Activated naive CD8-positive, alpha-beta T cell treated with anti-CD3 and anti-CD28 coated beads for 36 hours (primary cell): Measurements from ENCODE around the gene UBE2G2. TPM values are rescaled to one million over a fixed set of nuclear protein-coding genes. Genes with fewer than 3 reads are reported as not detected.

Source experiments
- DNase-seq: peaks from one replicate; pipeline ENCODE4 v3.0.0; 2021
- H3K27ac Mint-ChIP-seq: one replicate; pipeline ENCODE4 v1.8.0; 2022; ENCODE audit warnings: mild to moderate bottlenecking, moderate library complexity, mixed read lengths
- H3K27me3 Mint-ChIP-seq: one replicate; pipeline ENCODE4 v1.8.0; 2022; ENCODE audit warnings: mild to moderate bottlenecking, mixed read lengths
- H3K36me3 Mint-ChIP-seq: one replicate; pipeline ENCODE4 v1.8.0; 2021; ENCODE audit warnings: mild to moderate bottlenecking, mixed read lengths
- H3K4me1 Mint-ChIP-seq: one replicate; pipeline ENCODE4 v1.8.0; 2021; ENCODE audit warnings: mixed read lengths
- H3K4me3 Mint-ChIP-seq: one replicate; pipeline ENCODE4 v1.8.0; 2022; ENCODE audit warnings: mild to moderate bottlenecking, moderate library complexity, mixed read lengths
- H3K9me3 Mint-ChIP-seq: one replicate; pipeline ENCODE4 v1.8.0; 2022; ENCODE audit warnings: mixed read lengths
- total RNA-seq, 2 experiments: library from RNA; stranded (reverse); gene quantifications; one replicate each; pipeline ENCODE4 v1.2.3, GENCODE V29; 2021

UBE2G2 gene
- total RNA-seq, 2 experiments from 2014 or later: 115 to 124 TPM

DNA sequence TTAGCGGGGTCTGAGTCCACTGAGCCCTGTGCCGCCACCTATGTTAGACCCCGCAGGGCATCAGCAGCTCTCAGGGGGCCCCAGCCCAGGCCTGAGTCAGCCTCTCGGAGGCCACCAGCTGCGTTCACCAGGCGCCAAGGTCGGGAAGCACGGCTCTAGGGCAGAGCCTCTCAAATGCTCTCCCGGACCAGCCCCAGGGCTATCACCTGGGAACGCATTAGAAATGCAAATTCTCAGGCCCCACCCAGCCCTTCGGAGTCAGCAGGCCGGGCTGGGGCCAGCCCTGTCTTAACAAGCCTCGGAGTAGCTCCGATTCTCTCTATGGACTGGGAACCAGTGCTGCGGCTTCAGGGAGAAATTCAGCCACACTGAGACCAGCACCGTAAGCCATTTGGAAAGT, 53.0 kb downstream of the UBE2G2 start:
- no peaks in the 10 kb centered on the region for H3K36me3 Mint-ChIP-seq
- no peak for DNase-seq
- no peak overlapping the region for H3K4me3 Mint-ChIP-seq
- H3K27ac Mint-ChIP-seq: no peak overlapping the region
- peaks cover 18% of the 10 kb centered on the region for H3K27me3 Mint-ChIP-seq
- no peaks in the 10 kb centered on the region for H3K4me1 Mint-ChIP-seq
- no peaks in the 10 kb centered on the region for H3K9me3 Mint-ChIP-seq

DNA sequence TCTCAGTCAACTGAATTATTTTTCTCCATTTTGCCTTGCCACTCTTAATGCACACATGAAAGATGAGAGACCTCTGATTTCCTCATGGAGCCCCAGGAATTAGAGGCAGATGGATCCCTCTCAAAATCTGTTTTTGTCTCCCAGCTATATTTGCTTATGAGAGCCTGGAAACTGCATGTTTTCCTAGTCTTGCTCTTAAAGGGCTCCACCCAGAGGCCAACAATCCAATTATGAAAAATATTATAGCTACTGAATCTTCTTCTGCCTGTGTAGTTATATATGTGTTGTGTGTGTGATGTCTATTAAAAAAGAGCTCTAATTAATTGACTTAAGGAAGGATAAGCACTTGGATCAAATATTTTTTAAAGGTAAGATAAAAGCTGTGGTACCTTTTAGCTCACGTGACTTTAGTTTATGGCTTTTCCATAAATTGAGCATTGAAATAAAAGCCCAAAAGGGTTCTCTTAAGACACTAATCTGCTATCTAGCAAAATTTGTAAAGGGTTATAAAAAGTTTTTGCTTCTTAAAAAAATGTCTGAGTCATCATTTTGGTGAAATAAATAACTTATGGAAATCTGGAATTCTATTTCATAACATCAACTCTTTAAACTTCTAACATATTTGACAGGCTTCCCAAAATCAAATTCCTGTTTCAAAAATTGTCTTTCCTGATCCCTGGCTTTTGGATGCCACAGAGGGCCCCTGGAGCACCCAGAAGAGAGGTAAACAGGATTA, 59.0 kb downstream of the UBE2G2 start:
- Mint-ChIP-seq H3K9me3 (peaks cover 12% of the 10 kb centered on the region), H3K4me3 (no peak overlapping the region), H3K4me1 (peaks cover 2% of the 10 kb centered on the region), H3K36me3 (peaks cover 3% of the 10 kb centered on the region), H3K27me3 (no peaks in the 10 kb centered on the region), H3K27ac (no peak overlapping the region)
- no peak for DNase-seq

DNA sequence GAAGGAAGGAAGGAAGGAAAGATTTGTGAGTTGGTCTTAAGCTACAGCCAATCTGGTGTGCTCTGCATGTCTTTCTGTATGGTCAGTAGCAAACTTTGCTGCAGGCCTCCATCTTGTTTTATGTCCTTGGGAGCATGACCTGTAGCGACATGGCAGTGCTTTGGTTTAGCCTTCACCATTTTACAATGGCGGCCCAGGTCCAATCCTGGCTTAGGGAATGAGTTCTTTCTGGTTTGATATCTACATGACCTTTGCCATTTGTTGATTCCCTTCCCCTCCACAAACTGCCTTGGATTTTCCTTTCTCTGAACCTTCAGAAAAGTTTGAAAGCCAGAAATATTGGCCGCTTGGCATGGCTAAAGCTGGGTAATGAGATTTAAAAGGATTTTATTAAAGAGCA, 59.7 kb downstream of the UBE2G2 start:
- Mint-ChIP-seq H3K9me3 (peaks cover 17% of the 10 kb centered on the region), H3K36me3 (peaks cover 3% of the 10 kb centered on the region), H3K27ac (no peak overlapping the region), H3K4me3 (no peak overlapping the region), H3K27me3 (no peaks in the 10 kb centered on the region), H3K4me1 (peaks cover 2% of the 10 kb centered on the region)
- DNase-seq: no peak

DNA sequence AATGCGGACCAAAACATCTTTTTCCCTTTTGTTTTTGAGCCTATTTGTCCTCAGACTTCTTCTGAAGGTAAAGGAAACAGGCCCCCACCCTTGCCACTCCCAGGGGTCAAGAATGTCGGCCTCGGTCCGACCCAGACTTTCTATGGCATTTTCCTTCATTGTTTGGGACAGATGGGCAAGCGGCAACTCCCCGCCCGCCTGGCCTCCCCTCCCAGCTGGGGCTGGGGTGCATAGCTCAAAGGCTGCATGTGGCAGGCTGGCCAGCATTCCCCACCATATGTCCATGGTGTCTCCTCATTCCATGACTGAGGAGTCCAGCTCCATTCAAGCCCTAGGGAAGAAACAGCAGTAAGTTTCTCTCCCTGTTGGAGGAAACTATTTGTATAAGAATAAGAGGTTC, 60.9 kb downstream of the UBE2G2 start:
- no peak for DNase-seq
- peaks cover 17% of the 10 kb centered on the region for H3K9me3 Mint-ChIP-seq
- peaks cover 3% of the 10 kb centered on the region for H3K36me3 Mint-ChIP-seq
- peaks cover 2% of the 10 kb centered on the region for H3K4me1 Mint-ChIP-seq
- no peak overlapping the region for H3K27ac Mint-ChIP-seq
- H3K27me3 Mint-ChIP-seq: no peaks in the 10 kb centered on the region
- H3K4me3 Mint-ChIP-seq: no peak overlapping the region

DNA sequence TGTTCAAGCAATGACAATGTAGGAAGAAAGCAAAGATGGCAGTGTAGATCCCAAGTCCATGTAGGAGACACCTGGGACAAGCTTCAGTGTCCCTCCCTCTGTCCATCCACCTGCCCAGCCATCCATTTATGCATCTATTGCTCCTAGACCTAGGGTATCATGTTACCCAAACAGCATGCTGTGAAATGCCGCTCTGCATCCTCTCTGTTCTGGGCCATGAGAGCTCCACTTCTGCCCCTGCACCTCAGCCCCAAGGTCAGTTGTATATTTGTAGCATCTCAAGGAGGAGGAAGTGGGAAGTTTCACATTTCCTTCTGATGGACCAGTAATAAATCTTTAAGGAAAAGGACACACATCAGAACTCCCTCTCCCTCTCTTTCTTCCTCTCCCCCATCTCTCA, 62.3 kb downstream of the UBE2G2 start:
- Mint-ChIP-seq H3K27me3 (no peaks in the 10 kb centered on the region), H3K4me1 (peaks cover 2% of the 10 kb centered on the region), H3K4me3 (no peak overlapping the region), H3K9me3 (peaks cover 17% of the 10 kb centered on the region), H3K27ac (no peak overlapping the region), H3K36me3 (peaks cover 3% of the 10 kb centered on the region)
- DNase-seq: no peak

DNA sequence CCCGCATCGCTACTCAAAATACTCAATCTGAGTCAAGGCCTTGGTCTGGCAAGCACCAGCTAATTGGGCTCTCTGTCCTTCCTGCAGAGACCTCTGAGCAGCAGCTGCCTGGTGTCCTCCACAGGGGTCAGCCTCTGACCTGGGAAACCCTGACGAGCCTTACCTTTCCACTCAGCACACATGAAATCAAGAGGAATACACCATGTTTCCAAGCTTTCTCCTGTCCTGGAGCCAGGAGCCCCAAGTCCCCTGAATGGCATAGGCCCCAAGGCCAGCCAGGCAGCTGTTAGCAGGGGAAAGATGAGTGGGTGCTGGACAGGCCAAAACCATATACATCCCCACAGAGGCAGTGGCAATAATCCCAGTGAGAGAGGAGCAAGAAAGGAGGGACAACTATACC, 63.0 kb downstream of the UBE2G2 start:
- no peaks in the 10 kb centered on the region for H3K27me3 Mint-ChIP-seq
- H3K9me3 Mint-ChIP-seq: peaks cover 17% of the 10 kb centered on the region
- DNase-seq: no peak
- peaks cover 3% of the 10 kb centered on the region for H3K36me3 Mint-ChIP-seq
- H3K4me3 Mint-ChIP-seq: no peak overlapping the region
- H3K27ac Mint-ChIP-seq: no peak overlapping the region
- peaks cover 2% of the 10 kb centered on the region for H3K4me1 Mint-ChIP-seq

DNA sequence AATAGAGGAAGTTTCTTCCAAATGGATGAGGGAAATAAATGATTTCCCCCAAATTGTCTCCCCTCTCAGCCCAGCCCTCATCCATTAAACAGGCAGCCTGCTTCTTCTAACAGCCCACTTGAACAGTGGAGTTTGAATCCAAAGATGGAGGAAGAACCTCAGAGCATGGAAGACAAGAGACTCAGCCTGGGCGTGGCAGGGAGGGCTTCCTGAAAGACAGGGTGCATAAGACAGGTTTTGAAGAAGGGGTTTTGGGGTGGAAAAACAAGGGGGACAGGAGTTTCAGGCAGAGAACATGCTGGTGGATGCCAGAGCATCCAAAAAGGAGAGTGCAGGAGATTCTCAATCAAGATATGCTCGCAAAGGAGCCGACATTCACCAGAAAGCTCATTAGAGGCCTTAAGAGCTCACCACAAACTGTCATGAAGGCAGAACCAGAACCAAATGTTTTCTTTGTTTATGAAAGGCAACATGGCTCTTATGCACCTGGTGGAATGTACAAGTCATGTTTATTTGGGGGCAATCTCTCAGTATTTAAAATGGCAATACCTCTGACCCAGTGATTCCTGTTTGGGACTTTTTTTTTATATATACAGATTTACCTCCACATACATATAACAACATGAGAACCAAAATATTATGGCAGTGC, 63.8 kb downstream of the UBE2G2 start:
- Mint-ChIP-seq H3K4me1 (peaks cover 2% of the 10 kb centered on the region), H3K36me3 (peaks cover 3% of the 10 kb centered on the region), H3K9me3 (peaks cover 17% of the 10 kb centered on the region), H3K4me3 (no peak overlapping the region), H3K27me3 (no peaks in the 10 kb centered on the region), H3K27ac (no peak overlapping the region)
- DNase-seq: no peak

DNA sequence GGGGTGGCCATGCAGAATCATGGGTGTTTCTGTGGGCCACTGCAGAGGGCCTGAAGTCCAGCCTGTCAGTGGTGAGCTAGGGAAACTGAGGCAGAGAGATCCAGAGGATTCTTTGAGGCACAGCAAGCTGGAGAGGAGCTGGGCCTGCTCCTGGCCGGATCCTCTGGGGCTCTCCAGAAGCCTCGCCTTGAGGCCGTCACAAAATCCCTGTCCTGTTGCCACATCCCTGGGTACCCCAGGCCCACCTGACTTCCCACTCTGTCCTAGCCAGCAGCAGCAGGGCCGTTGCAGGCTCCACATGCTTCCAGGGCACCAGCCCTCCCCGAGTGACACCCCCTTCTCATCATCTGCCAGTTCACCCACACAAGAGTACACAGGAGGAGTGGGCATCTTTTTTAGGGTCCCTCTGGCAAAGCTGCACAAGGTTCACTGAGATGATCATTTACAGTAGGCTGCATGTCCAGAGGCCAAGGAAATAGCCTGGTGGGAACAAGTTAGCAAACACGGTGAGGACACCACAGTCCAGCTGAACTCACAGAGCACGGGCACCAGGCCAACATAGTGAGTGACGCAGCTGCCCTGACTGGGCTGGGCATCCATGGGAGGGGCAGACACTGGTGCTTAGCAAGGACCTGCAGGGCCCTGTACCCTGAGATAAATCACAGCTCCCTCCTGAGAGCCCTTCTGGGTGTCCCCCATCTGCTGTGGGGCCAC, 65.2 kb downstream of the UBE2G2 start:
- no peak for DNase-seq
- H3K4me3 Mint-ChIP-seq: no peak overlapping the region
- no peaks in the 10 kb centered on the region for H3K27me3 Mint-ChIP-seq
- H3K9me3 Mint-ChIP-seq: peaks cover 17% of the 10 kb centered on the region
- H3K36me3 Mint-ChIP-seq: peaks cover 3% of the 10 kb centered on the region
- H3K27ac Mint-ChIP-seq: no peak overlapping the region
- no peaks in the 10 kb centered on the region for H3K4me1 Mint-ChIP-seq

DNA sequence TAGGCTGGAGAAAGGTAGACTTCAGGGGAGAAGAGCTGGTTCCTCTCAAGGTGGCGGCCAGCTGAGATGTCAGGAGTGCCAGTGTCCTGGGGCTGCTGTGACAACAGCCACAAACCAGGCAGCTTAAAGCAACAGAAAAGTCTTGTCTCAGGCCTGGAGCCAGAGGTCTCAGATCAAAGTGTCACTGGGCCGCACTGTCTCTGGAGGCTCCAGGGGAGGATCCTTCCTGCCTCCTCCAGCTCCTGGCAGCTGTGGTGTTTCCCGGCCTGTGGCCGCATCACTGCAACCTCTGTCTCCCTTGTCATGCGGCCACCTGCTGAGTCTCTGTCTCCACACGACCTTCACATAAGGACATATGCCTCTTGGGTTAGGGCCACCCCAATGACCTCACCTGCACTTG, 65.8 kb downstream of the UBE2G2 start:
- no peak overlapping the region for H3K4me3 Mint-ChIP-seq
- no peaks in the 10 kb centered on the region for H3K27me3 Mint-ChIP-seq
- peaks cover 17% of the 10 kb centered on the region for H3K9me3 Mint-ChIP-seq
- no peak overlapping the region for H3K27ac Mint-ChIP-seq
- DNase-seq: no peak
- H3K4me1 Mint-ChIP-seq: no peaks in the 10 kb centered on the region
- H3K36me3 Mint-ChIP-seq: peaks cover 3% of the 10 kb centered on the region

DNA sequence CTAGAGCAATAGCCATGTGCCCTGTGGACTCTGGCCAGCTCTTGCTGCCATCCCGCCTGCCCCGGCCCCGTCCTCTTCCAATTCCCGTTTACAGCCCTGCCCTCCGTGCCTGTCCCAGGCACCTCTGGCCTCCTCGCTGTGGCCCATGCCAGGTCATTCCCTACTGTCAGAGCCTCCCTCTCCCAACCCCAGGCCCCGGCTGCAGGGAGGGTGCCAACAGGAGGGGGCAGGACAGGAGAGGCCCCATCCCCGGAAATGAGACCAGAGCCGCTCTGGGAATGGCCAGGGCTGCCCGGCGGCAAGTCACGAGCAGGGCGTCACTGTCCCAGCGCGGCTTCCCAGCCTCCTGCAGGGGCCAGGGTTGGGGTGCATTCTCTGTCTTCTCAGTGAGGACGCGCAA, 66.8 kb downstream of the UBE2G2 start:
- Mint-ChIP-seq H3K4me1 (no peaks in the 10 kb centered on the region), H3K4me3 (no peak overlapping the region), H3K36me3 (peaks cover 3% of the 10 kb centered on the region), H3K27me3 (no peaks in the 10 kb centered on the region), H3K9me3 (peaks cover 17% of the 10 kb centered on the region), H3K27ac (no peak overlapping the region)
- no peak for DNase-seq

DNA sequence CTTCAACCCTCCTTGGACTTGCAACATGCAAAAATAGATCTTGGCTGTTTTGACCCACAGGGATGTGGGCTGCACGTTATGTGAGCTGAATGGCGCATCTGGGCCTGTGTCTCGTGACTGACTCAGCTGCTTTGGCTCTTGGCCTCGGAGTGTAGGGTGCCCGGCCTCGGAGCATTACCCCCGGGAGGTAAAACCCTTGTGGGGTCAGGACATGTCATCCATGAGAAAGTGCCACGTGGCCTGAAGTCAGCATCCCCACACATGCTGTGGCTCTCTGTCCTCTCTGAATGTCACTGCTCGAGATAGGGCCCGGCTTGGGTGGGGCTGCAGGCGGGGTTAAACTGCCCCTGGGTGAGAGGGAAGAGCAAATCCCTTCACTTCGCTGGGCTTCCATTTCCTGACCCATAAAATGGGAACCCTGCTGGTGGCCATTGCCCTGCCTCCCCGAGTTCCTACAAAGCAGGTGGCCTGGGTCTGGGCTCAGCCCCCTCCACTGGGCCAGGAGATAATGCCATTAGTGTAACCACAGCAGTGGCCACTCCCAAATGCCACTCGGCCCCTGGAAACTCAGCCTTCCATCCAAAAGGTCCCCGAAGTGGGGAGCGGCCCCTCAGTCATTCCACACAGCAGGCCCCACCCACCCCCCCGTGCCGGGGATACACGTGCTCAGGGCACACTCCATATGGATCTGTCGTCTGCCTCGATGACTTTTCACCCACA, 67.4 kb downstream of the UBE2G2 start:
- Mint-ChIP-seq H3K4me3 (no peak overlapping the region), H3K27ac (no peak overlapping the region), H3K9me3 (peaks cover 13% of the 10 kb centered on the region), H3K27me3 (no peaks in the 10 kb centered on the region), H3K36me3 (peaks cover 2% of the 10 kb centered on the region), H3K4me1 (no peaks in the 10 kb centered on the region)
- DNase-seq: no peak

DNA sequence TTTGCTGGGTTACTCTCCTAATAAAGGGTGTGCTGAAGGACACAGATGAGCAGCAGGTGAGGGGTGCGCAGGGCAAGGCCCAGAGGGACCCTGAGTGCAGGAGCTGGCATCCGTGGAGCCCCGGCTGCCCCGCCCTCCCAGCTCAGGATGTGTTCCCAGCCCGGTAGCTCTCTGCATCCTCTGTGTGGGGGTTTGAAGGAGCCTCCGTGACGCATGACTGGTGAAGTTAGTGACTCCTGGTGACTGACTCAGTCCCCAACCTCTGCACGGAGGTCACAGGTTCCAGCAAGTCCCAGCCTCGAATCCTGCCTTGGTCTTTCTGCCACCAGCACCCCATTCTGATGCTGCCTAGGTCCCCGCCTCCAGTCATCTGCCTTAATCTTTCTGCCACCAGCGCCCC, 68.7 kb downstream of the UBE2G2 start:
- Mint-ChIP-seq H3K4me3 (no peak overlapping the region), H3K27ac (no peak overlapping the region), H3K36me3 (no peaks in the 10 kb centered on the region), H3K9me3 (peaks cover 9% of the 10 kb centered on the region), H3K27me3 (peaks cover 3% of the 10 kb centered on the region), H3K4me1 (no peaks in the 10 kb centered on the region)
- no peak for DNase-seq

DNA sequence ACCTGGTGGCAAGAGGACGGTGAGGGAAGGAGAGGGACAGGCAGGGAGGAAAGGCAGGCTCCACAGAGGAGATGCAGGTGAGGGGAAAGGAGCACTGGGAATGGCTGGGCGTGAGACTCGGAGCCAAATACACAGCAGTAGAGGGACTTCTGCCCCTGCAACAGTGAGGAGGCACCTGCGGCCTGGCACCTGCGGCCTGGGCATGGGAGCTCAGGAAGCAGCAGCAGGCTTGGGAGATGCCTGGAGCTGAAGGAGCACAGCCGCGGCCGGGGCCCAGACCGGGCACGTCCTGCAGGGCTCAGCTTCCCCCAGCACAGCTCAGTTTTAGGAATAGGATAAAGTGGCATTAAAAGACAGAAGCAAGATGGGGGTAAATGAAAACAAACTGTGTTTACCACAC, 69.4 kb downstream of the UBE2G2 start:
- Mint-ChIP-seq H3K4me1 (no peaks in the 10 kb centered on the region), H3K36me3 (no peaks in the 10 kb centered on the region), H3K4me3 (no peak overlapping the region), H3K9me3 (peaks cover 2% of the 10 kb centered on the region), H3K27me3 (peaks cover 7% of the 10 kb centered on the region), H3K27ac (no peak overlapping the region)
- DNase-seq: no peak

DNA sequence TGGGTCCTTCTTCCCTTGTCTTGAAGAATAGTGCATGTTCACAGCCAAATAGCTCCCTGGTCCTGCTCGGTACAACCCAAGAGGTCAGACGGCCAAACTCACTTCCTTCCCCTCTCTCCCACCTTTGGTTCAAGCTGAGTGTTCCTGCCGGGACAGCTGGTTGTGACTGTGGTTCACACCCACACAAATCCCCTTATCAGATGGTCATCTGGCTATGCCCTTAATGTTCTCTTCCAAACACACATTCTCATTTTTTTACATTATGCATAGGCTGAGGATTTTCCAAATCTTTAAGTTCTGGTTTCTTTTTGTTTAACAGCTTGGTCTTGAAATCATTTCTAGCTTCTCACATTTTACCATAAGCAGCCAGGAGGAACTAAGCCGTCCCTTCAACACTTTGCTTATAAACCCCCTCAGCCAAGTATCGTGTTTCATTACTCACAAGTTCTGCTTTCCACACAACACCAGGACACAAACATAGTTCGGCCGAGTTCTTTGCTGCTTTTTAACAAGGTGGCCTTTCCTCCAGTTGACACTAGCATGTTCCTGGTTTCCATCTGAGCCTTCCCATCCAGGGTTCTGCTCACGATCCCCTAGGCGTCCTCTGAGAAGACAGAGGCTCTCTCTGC, 70.6 kb downstream of the UBE2G2 start:
- H3K4me1 Mint-ChIP-seq: no peaks in the 10 kb centered on the region
- no peak overlapping the region for H3K4me3 Mint-ChIP-seq
- no peak overlapping the region for H3K27ac Mint-ChIP-seq
- H3K36me3 Mint-ChIP-seq: no peaks in the 10 kb centered on the region
- no peak for DNase-seq
- H3K9me3 Mint-ChIP-seq: no peaks in the 10 kb centered on the region
- peaks cover 7% of the 10 kb centered on the region for H3K27me3 Mint-ChIP-seq

DNA sequence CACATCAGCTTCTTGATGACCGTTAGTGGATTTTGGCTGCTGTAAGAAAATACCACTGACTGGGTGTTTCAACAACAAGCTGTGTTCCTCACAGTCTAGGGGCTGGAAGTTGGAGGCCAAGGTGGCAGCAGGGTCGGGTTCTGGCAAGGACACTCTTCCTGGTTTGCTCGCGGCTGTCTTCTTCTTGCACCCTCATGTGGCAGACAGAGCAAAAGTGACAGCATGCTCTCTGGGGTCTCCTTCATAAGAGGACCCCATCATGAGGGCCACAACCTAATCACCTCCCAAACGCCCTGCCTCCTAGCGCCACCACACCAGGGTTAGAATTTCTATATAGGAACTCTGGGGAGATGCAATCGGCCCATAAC, 71.6 kb downstream of the UBE2G2 start:
- Mint-ChIP-seq H3K9me3 (no peaks in the 10 kb centered on the region), H3K4me3 (no peak overlapping the region), H3K27me3 (peaks cover 13% of the 10 kb centered on the region), H3K4me1 (no peaks in the 10 kb centered on the region), H3K36me3 (no peaks in the 10 kb centered on the region), H3K27ac (no peak overlapping the region)
- no peak for DNase-seq
